GM19099 (cell line): ENCODE results near the gene SDK2.

ENCODE experiments used
- POLR2A ChIP-seq: IDR thresholded peaks from 3 replicates; pipeline ENCODE4 v1.6.1; 2011; ENCODE audit warnings: low read depth; ENCODE audit not compliant: insufficient read length; ENCODE audit errors: extremely low read depth

The SDK2 gene

DNA sequence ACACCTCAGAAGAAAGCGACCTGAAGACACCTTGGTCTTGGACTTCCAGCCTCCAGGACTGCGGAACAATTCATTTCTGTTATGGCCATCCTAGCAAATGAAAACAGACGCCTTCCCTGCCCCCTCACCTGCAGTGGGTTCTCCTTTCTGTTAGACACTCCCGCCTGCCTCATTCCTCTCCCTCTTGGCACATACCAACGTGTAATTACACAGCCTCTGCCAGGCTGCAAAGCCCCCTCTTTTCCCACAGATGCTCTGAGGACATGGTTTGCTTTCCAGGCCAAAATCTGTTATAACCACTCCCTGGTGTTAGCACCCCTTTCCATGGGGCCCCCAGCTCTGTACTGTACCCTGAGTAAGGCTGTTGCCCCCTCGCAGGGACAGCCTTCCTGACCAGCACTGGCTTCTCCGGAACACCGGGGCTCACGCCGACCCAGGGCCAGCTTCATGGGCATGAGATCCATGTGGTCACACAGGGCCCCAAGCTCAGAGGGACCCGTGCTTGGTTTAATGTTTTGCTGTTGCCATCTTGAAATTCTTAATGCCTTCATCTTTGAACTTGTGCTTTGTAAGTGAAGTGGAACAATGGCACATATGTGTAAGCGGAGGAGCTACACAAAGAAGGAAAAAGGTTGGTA lies 64.1 kb downstream of the SDK2 start:
- no peak for TF ChIP-seq POLR2A

DNA sequence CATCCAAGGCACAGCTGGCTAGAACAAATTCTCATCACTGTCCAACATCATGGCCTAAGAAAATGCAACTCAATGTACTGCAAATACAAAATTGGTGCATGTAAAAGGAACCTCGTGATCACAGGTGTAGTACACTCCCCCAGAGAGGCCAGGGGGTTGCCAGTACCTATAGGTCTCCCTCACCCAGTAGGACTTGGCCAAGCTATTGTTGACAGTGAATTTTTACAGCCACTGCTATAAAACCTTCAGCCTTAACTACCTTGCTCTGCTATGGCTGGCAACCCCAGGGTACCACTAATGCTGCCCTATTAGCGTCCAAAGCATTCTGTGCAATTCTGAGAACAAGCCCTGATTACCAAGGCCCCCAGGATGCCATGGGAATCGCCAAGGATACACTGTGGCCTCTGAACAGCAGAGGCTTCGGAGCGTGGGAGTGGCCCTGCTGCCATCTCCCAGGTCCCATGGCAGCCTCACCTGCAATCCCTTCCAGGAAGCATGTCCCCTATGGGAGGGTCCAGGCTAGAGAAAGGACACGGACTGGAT lies 67.6 kb downstream of the SDK2 start:
- TF ChIP-seq POLR2A: no peak

DNA sequence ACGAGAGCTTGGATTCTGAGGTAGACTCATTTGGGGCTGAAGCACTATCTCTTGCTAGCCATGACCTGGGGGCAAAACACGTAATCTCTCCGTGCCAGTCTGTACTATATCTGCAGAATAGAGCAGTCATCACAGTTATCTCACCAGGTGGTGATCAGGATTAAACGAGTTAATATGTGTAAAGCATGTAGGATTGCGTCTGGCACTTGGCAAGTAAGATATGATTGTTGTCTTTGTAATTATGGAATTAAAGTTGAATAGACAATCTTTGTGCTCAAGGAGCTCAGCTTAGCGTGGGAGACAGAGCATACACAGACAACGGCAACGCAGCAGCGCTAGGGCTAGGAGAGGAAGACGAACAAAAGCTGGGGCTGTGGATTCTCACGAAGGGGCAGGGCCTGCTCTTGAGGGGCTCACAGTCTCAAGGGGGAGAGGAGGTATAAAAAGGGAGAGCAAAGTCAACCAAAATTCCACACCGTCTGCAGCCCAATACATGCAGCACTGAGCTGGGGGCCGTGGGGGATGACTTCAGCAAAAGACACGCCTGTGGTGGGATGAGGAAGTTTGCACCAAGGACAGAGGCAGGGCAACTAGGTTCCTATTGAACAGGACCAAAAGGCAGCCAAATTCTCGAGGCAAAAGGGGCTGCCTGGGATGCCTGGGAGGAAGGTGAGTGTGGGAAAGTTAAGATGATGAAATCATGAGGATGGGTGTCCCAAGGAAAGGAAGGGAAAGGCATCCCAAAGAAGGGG lies 68.6 kb downstream of the SDK2 start:
- no peak for TF ChIP-seq POLR2A

DNA sequence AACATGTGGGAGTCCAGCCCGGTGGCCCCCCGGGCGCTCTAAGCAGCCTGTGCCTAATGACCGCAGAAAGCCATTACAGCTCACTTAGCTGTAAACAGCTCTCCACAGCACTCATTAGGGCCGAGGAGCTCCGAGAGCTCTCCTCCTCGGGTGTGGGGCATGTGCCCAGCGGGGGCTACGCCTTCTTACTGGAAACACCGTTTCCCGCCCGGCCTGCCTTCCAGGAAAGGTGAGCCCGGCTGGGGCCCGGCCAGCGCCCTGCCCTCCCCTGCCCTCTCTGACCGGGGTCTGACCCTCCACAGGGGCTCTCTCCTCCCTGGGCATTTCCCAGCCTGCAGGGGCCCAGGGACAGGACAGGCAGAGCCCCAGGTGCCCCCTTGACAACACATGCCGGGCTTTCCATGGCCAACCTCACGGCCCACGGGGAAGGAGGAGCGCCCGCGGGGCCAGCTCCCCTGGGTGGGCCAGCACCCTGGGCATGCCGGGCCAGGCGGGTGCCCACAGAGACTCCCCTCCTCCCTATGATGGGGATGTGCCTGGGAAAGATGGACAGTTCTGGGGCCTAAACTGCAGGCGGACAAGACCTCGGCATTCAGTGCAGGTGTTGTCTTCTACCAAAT lies 72.6 kb downstream of the SDK2 start:
- TF ChIP-seq POLR2A: no peak

DNA sequence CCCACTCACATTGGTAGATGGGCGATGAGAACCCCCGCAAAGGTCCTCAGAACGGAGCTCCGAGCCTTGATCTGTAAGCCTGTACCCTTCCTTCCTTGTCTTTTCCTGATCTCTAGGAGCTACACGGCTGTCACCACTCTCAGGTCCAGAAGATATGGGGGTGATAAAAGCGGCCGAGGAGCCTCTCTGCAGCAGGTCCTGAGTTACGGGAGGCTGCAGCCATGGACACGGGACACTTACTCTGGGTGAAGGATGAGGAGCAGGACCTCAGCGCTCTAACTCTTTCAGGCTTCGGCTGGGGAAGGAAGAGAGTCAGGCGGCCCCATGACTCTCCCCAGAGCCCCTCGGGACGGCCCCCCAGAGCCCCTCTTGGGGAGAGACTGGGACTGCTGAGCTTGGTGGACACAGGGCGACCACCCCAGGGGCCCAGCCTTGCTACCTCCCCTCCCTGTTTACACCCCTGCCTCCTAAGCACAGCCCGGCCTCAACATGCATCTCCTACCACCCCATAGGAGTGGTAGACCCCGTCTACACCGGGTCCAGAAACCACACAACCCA lies 74.4 kb downstream of the SDK2 start:
- TF ChIP-seq POLR2A: no peak

DNA sequence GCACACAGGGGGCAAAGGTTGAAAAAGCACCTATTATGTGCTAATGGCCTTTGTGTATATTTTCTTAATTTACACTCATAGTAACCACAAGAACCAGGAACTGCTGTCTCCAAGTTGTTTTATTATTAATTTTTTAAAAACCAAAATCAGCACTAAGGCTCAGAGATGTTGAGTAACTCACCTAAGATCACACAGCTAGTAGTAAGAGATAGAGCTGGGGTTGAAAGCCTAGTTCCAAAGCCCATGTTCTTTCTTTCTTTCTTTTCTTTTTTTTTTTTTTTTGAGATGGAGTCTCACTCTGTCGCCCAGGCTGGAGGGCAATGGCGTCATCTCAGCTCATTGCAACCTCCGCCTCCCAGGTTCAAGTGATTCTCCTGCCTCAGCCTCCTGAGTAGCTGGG lies 75.3 kb downstream of the SDK2 start:
- TF ChIP-seq POLR2A: no peak

DNA sequence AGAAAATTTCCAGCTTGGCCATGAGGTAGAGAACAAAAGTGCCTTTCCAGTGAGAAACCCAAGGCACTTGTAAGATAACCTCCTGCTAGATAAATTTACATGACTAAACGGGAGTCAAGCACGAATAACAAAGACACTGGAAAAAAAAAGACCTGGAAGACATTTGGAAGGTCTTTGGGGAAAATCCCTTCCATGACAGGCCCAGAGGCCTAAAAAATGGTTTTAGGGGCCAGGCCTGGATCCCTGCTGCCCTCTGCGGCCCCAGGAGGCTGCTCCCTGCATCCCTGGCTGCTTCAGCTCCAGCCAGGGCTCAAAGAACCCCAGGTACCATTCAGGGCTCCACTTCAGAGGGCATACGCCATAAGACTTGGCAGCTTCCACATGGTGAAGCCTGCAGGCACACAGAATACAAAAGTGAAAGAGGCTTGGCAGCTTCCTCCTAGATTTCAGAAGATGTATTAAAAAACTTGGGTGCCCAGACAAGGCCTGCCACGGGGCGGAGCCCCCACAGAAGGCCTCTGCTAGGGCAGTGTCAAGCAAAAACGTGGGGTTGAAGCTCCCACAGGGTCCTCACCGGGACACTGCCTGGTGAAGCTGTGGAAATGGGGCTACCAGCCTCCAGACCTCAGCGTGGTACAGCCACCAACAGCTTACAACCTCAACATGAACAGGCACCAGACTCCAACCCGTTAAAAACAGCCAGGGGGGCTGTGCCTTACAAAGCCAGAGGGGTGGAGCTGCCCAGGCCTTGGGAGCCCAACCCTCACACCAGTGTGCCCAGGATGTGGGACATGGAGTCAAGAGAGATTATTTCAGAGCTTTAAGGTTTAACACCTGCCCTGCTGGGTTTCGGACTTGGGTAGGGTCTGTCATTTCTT lies 77.1 kb downstream of the SDK2 start:
- no peak for TF ChIP-seq POLR2A

DNA sequence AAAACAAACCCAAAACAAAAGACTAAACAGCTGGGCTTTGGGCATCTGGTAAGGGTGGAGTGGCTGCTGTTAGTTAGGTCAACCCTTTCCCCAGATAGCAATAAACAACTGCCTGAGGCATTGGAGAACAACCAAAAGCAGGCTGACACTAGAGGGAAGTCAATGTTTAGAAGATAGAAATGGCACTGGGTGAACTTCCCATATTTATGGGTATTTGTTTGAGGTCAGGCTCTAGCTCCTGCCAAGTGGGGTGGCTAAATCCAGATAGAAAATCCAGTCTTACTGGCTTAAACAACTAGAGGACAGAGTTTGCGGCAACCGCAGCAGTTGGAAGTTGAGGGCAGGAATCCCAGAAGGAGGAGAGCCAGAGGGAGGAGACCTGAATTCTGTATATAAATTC lies 79.4 kb downstream of the SDK2 start:
- no peak for TF ChIP-seq POLR2A

DNA sequence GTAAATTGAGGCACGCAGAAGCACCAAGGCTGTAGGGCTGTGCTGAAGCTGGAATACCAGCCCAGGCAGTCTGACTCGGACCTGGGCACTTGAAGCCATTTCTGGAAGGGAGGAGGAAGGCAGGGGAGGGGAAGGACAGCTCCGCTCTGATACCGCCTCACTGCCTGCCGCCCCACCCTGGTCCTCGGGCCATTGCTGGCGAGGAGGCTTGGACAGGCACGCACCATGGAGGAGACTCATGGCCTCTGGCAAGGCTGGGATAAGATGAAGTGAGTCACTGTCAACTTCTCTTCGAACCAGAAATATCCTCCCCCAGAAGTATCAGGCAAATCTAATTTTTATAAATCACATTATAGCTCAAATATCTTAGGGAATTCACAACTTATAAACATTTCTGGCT lies 81.3 kb downstream of the SDK2 start:
- TF ChIP-seq POLR2A: no peak

DNA sequence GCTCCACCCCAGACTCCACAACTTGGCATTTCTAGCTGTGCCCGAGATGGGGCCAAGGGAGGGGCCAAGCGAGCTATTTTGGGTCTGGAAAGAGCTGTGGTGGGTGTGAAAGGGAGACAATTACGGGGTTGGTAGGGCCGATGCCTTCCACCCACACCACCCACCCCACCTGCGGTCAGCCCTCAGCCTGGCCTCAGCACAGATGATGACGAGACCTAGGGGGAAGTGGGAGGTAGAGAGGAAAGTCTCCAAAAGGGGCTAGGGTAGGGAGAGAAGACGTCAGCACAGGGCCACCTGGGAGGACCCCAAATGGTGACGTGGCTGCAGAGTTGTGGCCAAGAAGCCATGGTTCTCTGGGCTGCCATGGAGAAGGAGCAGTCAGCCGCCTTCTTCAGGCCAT lies 83.1 kb downstream of the SDK2 start:
- no peak for TF ChIP-seq POLR2A

DNA sequence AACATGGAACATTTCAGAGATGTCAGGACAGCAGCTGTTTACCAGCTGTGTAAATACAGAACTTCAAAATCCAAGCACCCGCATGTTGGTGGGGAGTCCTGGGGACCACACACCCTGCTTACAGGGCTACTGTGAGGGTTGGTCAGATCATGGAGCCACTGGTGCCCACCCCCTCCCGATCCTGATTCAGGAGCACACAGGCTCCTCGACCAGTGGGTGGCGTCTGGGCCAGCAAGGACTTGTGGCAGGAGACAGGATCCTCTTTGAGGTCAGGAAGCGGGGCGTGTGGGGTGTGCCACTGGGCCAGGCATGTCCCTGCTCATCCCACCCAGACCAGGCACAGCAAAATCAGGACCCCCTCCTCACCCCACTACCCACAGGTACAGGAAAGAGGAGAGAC lies 83.6 kb downstream of the SDK2 start:
- TF ChIP-seq POLR2A: no peak

DNA sequence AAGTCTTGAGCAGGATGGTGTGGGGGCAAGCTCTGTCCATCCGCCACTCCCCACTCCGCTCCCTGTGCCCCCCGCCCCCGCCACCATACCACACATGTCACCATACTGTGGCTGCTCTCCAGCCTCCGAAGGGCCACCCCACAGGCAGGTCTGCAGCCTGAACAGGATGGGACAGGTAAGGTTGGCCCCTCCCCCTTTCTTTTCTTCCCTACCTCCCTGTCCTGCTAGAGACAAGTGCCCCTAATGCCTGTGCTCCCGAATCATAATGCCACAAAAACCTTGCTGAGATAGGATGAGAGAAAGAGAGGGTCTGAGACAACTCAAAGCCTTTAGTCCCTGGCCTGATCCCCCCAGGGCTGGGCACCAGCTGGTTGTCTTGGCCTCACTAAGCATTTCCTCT lies 84.7 kb downstream of the SDK2 start:
- TF ChIP-seq POLR2A: no peak

DNA sequence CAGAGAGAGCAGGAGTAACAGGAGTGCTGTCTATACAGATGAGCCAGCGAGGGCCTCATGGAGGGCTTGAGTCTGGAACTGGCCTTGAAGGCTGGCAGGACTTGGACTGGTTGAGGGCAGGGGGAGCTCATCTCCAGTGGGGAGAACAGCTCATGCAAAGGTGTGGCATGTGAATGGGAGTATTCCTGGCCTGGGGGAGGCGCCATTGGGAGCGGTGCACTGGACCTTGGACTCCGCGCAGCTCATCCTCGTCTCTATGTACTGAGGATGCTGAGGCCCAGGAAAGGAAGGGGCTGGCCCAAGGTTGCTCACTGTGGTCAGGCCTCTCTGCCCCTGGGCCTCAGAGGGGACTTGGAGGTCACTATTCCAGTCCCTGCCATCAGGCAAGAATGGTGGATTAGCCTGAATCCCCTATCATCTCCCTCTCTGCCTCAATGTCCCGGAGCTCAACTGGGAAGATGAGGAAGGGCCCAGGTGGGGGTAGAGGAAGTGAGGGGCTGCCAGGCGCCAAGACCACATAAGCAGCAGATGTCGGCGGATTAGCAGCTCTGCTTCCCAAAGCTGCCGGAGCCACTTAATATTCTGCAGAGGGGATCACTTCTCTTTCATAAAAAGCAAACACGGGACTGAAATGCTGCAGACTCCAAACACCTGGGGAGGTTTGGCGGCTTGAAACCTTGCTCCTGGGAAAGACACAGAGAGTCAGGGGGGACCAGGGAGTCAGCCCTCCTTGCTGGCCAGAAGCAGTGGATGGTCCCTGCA lies 88.9 kb downstream of the SDK2 start:
- no peak for TF ChIP-seq POLR2A

DNA sequence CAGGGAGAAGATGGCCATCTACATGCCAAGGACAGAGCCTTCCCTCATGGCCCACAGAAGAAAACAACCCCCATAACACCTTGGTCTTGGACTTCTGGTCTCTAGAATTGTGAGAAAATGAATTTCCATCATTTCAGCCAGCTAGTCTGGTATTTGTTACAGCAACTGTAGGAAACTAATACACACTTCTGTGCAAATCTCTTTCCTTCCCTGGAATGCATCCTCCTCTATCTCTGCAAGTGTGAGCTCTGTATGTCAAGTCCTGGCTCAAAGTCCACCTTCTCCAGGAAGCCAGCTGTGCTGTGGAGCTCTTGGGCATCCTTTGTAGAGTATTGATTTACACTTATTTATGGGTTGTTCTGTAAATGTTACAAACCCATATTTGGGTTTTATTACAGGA lies 89.7 kb downstream of the SDK2 start:
- TF ChIP-seq POLR2A: no peak
